ENCODE results near the gene NAPSA.

DNA sequence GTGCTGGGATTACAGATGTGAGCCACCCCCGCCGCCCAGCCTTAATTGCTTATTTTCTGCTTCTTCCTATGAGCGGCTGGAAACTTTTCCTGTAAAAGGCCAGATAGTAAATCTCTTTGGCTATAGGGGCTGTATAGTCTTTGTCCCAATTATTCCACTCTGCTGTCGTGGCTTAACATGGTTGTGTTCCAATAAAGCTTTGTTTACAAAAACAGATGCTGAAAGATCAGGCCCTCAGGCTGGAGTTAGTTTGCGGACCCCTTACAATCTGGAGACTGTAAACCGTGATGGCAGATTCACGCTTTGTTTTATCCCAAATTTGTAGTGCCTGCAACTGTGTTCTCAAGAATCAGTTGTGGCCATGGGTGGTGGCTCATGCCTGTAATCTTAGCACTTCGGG is 47.0 kb downstream of the NAPSA start:
- TF ChIP-seq CTCF (IDR thresholded peaks at IDR 0.05) (no peak), POLR2A (IDR thresholded peaks at IDR 0.05) (no peak), EP300 (IDR thresholded peaks at IDR 0.05) (no peak)

Data from suprapubic skin (tissue), 3 donors.